PFSK-1 (cell line): ENCODE measurements around the gene TRIM33.

Experiments
- FOXP2 ChIP-seq: optimal IDR thresholded peaks from 2 replicates; pipeline ENCODE3; 2011; ENCODE audit warnings: borderline replicate concordance, control low read depth, inconsistent platforms; ENCODE audit not compliant: insufficient read depth; ENCODE audit errors: extremely low read length, extremely low read depth
- POLR2AphosphoS5 ChIP-seq: IDR thresholded peaks from 2 replicates; pipeline ENCODE4 v1.6.1; 2012; ENCODE audit warnings: low read depth, mild to moderate bottlenecking, control low read depth, low read length, moderate library complexity
- REST ChIP-seq, 2 experiments: IDR thresholded peaks; 2 replicates each; pipeline versions ENCODE4 v1.6.1 to v1.8.0; 2011 to 2012; ENCODE audit warnings: low read depth in 2 of 2, low read length in 2 of 2, control low read depth in 1 of 2, inconsistent platforms in 1 of 2, mild to moderate bottlenecking in 1 of 2, moderate library complexity in 1 of 2; ENCODE audit not compliant: insufficient read depth in 1 of 2
- SIN3A ChIP-seq: IDR thresholded peaks from 2 replicates; pipeline ENCODE4 v1.6.1; 2012; ENCODE audit warnings: mild to moderate bottlenecking, low read length, moderate library complexity, borderline replicate concordance; ENCODE audit not compliant: insufficient read depth
- TAF1 ChIP-seq: IDR thresholded peaks from 2 replicates; pipeline ENCODE4 v1.6.1; 2012; ENCODE audit warnings: low read length, control low read depth, borderline replicate concordance; ENCODE audit not compliant: insufficient read depth

Gene TRIM33

GRCh38 chr1:114521396-114522263, 10.6 kb upstream of the TRIM33 start:
- TF ChIP-seq SIN3A = no peak
- TF ChIP-seq FOXP2 = no peak
- no peak for TF ChIP-seq TAF1
- no peak for TF ChIP-seq POLR2AphosphoS5
- no peak for TF ChIP-seq REST (IDR thresholded peaks at IDR 0.05; ENCODE audit: insufficient read depth in 1 of 2, low read depth in 2 of 2, low read length in 2 of 2)

GRCh38 chr1:114517348-114517747, 6.3 kb upstream of the TRIM33 start:
- TF ChIP-seq REST (IDR thresholded peaks at IDR 0.05; ENCODE audit: insufficient read depth in 1 of 2, low read depth in 2 of 2, low read length in 2 of 2) (no peak), FOXP2 (no peak), POLR2AphosphoS5 (no peak), SIN3A (no peak), TAF1 (no peak)

DNA sequence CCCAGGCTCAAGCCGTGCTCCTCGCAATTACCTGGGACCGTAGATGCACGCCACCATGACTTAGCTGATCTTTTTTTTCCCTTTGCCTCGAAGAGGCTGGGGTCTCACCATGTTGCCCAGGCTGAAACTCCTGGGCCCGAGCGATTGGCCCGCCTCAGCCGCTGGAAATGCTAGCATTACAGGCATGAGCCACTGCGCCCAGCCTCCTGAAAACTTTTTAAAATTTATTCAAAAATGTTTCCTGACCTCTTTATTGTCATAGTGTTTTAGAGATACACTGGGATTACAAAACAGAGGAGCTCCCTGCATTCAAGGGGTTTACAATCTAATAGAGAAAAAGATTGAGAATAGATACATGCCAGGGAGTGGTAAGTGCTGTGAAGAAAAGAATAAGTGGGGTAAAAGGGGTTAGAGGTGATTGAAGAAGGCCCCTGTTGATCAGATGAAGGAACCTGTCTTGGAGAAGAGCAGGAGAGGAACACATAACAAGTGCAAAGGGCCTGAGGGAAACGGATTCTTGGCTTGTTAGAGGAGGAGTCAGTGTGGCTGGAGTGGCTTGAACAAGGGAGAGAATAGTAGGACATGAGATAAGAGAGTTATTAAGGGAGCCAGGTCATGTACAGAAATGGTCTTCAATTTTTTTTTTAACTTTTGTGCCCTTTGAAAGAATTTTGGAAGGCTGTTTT, 1.7 kb upstream of the TRIM33 start:
- no peak for TF ChIP-seq POLR2AphosphoS5
- no peak for TF ChIP-seq SIN3A
- TF ChIP-seq TAF1 = no peak
- no peak for TF ChIP-seq FOXP2
- TF ChIP-seq REST (IDR thresholded peaks at IDR 0.05; ENCODE audit: insufficient read depth in 1 of 2, low read depth in 2 of 2, low read length in 2 of 2) = no peak

DNA sequence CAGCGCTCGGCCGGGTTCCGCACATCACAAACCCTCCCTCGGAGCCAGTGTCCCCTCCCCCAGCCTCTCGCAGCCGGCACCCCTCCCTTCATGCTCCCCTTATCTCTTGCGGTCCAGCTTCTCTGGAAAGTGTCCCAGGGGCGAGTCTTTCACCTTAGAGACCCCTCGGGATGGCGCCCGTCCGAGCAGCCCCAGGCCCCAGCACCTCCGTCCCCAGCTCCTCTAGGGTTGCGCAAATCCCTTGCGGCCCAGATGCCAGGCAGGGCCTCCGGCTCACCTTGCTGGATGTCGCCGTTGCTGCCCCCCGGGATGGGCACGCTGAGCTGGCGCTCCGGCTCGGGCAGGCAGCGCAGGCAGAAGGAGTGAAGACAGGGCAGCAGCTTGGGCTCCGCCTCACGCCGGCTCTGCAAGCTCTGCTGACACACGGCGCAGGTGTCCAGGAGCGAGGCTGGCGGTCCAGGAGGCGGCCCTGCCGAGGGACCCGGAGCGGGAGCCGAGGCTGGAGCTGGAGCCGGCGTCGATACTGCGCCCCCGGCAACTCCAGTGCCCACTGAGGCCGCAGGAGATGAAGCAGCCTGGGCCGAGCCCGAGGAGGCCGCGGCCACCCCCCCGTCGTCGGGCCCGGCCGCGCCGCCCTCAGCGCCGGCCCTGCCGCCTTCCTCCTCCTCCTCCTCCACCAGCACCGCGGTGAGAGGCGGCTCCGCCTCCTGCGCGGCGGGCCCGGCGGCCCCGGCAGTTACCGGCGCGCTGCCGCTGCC, 550 bp downstream of the TRIM33 start:
- TF ChIP-seq SIN3A = no peak
- no peak for TF ChIP-seq POLR2AphosphoS5
- no peak for TF ChIP-seq REST (IDR thresholded peaks at IDR 0.05; ENCODE audit: insufficient read depth in 1 of 2, low read depth in 2 of 2, low read length in 2 of 2)
- TF ChIP-seq TAF1 = no peak
- TF ChIP-seq FOXP2 = no peak
